Gastrocnemius medialis (tissue), 4 donors: Measurements from ENCODE around the gene SMAD4.

Experiments used
- POLR2A ChIP-seq, 2 donors: fragments of 450-650 bp; IDR thresholded peaks; one replicate each; pipeline ENCODE4 v1.6.1; 2017; ENCODE audit warnings: antibody characterized with exemption in 2 of 2, mild to moderate bottlenecking in 2 of 2, moderate library complexity in 2 of 2
- TF ChIP-seq, protein P1 (sequence below), 5 experiments: fragments of 450-650 bp in 3 of 5; fragments of 200-600 bp in 2 of 5; sonication (generic) in 2 of 5; IDR thresholded peaks in 4 of 5; conservative IDR thresholded peaks in 1 of 5; 1 replicate in 4 of 5; 2 replicates in 1 of 5; pipeline ENCODE4 v1.5.1; 2016 to 2019; ENCODE audit warnings: antibody characterized with exemption in 5 of 5, mild to moderate bottlenecking in 3 of 5, moderate library complexity in 3 of 5

DNA sequence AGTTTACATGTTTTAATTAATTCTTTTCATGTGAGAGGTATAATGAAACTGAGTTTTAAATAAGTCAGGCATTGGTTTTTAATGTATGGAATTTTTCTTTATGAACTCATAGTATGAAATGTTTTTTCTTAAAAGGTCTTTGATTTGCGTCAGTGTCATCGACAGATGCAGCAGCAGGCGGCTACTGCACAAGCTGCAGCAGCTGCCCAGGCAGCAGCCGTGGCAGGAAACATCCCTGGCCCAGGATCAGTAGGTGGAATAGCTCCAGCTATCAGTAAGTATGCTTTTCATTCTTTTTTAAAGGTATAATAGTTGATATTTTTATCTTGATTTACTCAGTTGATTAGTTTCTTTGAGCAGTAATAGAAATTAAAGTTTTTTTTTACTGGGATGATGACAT is 46.5 kb downstream of the SMAD4 start:
- no peak for TF ChIP-seq POLR2A (IDR thresholded peaks at IDR 0.05)
- TF ChIP-seq, protein P1, sequence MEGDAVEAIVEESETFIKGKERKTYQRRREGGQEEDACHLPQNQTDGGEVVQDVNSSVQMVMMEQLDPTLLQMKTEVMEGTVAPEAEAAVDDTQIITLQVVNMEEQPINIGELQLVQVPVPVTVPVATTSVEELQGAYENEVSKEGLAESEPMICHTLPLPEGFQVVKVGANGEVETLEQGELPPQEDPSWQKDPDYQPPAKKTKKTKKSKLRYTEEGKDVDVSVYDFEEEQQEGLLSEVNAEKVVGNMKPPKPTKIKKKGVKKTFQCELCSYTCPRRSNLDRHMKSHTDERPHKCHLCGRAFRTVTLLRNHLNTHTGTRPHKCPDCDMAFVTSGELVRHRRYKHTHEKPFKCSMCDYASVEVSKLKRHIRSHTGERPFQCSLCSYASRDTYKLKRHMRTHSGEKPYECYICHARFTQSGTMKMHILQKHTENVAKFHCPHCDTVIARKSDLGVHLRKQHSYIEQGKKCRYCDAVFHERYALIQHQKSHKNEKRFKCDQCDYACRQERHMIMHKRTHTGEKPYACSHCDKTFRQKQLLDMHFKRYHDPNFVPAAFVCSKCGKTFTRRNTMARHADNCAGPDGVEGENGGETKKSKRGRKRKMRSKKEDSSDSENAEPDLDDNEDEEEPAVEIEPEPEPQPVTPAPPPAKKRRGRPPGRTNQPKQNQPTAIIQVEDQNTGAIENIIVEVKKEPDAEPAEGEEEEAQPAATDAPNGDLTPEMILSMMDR (IDR thresholded peaks at IDR 0.05 in 4 of 5, conservative IDR thresholded peaks at IDR 0.05 in 1 of 5): no peak
